ENCODE data around the gene EBI3. TPM values are rescaled to one million over a fixed set of nuclear protein-coding genes. Genes with fewer than 3 reads are reported as not detected.

Gene EBI3
- total RNA-seq, 1 experiment from 2014 or later = 0.68 TPM

DNA sequence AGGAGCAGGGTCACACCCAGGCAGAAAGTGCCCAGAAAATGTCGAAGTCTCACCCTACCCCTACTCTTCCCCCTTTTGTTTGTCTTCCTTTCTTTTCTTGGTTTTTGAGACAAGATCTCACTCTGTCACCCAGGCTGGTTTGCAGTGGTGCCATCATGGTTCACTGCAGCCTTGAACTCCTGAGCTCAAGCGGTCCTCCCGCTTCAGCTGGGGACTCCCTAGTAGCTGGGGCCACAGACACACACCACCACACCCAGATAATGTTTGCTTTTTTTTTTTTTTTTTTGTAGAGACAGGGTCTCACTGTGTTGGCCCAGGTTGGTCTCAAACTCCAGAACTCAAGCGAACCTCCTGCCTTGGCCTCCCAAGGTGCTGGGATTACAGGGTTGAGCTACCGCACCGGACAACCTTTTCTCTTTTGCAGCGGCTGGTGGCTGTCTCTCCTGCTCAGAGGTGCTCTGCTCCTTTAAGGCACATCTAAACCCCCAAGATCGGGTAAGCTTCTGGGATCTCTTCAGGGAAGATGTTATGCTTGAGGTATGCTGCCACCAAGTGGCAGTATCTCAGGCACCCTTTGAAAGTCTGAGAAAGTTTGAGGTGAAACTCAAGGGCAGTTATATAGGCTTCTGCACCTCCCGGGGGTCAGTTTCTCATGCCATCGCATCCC lies 22.4 kb upstream of the EBI3 start:
- H3K4me3 Mint-ChIP-seq (ENCODE audit: unreplicated experiment) = no peak overlapping the region
- H3K4me1 ChIP-seq = no peaks in the 10 kb centered on the region
- no peaks in the 10 kb centered on the region for H3K9me3 ChIP-seq
- no TSS peak for BruUV-seq (replicated peaks)
- no peaks in the 10 kb centered on the region for H3K9me3 Mint-ChIP-seq (ENCODE audit: unreplicated experiment)
- ChIA-PET CTCF (interaction anchor here (0.6 to 1.0 kb wide), 2 partner anchors 8 to 15 kb away, joined by 3 to 4 read pairs; no protein-coding TSS in a partner anchor), POLR2A (no interaction called here)
- H3K27me3 Mint-ChIP-seq (ENCODE audit: insufficient read depth, unreplicated experiment) = no peaks in the 10 kb centered on the region
- no peak for DNase-seq
- no peaks in the 10 kb centered on the region for H3K36me3 ChIP-seq (ENCODE audit: control insufficient read depth, insufficient read depth, low read length)
- intact Hi-C loops (cut with micrococcal nuclease; ENCODE audit: unreplicated experiment) = no loop called here
- no peak overlapping the region for H3K4me3 ChIP-seq (ENCODE audit: low read depth, low read length)
- H3K36me3 Mint-ChIP-seq (ENCODE audit: insufficient read depth, unreplicated experiment) = no peaks in the 10 kb centered on the region
- no peaks in the 10 kb centered on the region for H3K27me3 ChIP-seq (replicated peaks; ENCODE audit: control insufficient read depth, insufficient read depth, low read length)
- H3K4me1 Mint-ChIP-seq (ENCODE audit: low read depth, unreplicated experiment) = no peaks in the 10 kb centered on the region
- no peak overlapping the region for H3K27ac Mint-ChIP-seq (ENCODE audit: unreplicated experiment)
- TF ChIP-seq, protein P1, sequence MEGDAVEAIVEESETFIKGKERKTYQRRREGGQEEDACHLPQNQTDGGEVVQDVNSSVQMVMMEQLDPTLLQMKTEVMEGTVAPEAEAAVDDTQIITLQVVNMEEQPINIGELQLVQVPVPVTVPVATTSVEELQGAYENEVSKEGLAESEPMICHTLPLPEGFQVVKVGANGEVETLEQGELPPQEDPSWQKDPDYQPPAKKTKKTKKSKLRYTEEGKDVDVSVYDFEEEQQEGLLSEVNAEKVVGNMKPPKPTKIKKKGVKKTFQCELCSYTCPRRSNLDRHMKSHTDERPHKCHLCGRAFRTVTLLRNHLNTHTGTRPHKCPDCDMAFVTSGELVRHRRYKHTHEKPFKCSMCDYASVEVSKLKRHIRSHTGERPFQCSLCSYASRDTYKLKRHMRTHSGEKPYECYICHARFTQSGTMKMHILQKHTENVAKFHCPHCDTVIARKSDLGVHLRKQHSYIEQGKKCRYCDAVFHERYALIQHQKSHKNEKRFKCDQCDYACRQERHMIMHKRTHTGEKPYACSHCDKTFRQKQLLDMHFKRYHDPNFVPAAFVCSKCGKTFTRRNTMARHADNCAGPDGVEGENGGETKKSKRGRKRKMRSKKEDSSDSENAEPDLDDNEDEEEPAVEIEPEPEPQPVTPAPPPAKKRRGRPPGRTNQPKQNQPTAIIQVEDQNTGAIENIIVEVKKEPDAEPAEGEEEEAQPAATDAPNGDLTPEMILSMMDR (IDR thresholded peaks at IDR 0.05; ENCODE audit: insufficient read depth in 1 of 2, low read depth in 1 of 2, low read length in 1 of 2, severe bottlenecking in 1 of 2, unreplicated experiment in 1 of 2) = peak in 1 of 2 experiments; percentile 30

- TF ChIP-seq, protein P1 (IDR thresholded peaks at IDR 0.05; ENCODE audit: insufficient read depth in 1 of 2, low read depth in 1 of 2, low read length in 1 of 2, severe bottlenecking in 1 of 2, unreplicated experiment in 1 of 2) = peak; percentile 26 to 56
- no TSS peak for BruUV-seq (replicated peaks)
- intact Hi-C loops (cut with micrococcal nuclease; ENCODE audit: unreplicated experiment) = no loop called here
- Mint-ChIP-seq H3K4me3 (ENCODE audit: unreplicated experiment) (no peak overlapping the region), H3K27me3 (ENCODE audit: insufficient read depth, unreplicated experiment) (no peaks in the 10 kb centered on the region), H3K9me3 (ENCODE audit: unreplicated experiment) (no peaks in the 10 kb centered on the region), H3K4me1 (ENCODE audit: low read depth, unreplicated experiment) (peaks cover 6% of the 10 kb centered on the region), H3K27ac (ENCODE audit: unreplicated experiment) (peak overlapping the region; percentile 32), H3K36me3 (ENCODE audit: insufficient read depth, unreplicated experiment) (no peaks in the 10 kb centered on the region)
- H3K27me3 ChIP-seq (replicated peaks; ENCODE audit: control insufficient read depth, insufficient read depth, low read length) = no peaks in the 10 kb centered on the region
- H3K9me3 ChIP-seq = no peaks in the 10 kb centered on the region
- CTCF ChIA-PET = interaction anchor here (0.5 to 1.0 kb wide), 9 partner anchors 24 to 464 kb away, joined by 3 to 7 read pairs (median 4); no protein-coding TSS in a partner anchor
- no peaks in the 10 kb centered on the region for H3K4me1 ChIP-seq
- H3K36me3 ChIP-seq (ENCODE audit: control insufficient read depth, insufficient read depth, low read length) = no peaks in the 10 kb centered on the region
- POLR2A ChIA-PET = interaction anchor here (0.6 to 0.7 kb wide), 2 partner anchors 122 to 506 kb away, joined by 8 to 15 read pairs; no protein-coding TSS in a partner anchor
- H3K4me3 ChIP-seq (ENCODE audit: low read depth, low read length) = no peak overlapping the region
- peak in 1 of 2 experiments; percentile 62 for DNase-seq
Measured at GRCh38 chr19:4208385-4209094, 20.8 kb upstream of the EBI3 start.

DNA sequence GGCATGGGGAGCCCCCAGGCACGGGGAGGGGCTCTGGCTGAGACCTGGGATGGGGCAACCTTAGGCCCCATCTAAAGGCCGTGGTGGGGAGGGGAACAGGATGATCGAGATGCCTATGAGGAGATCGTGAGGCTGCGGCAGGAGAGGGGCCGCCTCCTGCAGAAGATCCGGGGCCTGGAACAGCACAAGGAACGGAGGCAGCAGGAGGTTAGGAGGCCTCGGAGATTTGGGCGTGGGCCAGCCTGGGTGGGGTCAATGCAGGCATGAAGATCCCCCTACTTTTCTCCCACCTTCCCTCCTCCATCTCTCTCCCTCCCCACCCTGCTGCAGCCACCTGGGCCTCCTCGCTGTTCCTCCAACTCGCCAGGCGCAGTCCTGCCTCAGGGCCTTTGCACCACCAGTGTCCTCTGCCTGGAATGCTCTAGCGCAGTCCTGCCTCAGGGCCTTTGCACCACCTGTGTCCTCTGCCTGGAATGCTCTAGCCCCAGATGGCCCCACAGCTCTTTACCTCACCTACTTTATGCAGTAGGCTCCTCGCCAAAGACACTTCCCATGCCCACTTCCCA lies 19.1 kb upstream of the EBI3 start:
- Mint-ChIP-seq H3K27ac (ENCODE audit: unreplicated experiment) (no peak overlapping the region), H3K4me3 (ENCODE audit: unreplicated experiment) (no peak overlapping the region), H3K9me3 (ENCODE audit: unreplicated experiment) (no peaks in the 10 kb centered on the region), H3K36me3 (ENCODE audit: insufficient read depth, unreplicated experiment) (no peaks in the 10 kb centered on the region), H3K27me3 (ENCODE audit: insufficient read depth, unreplicated experiment) (no peaks in the 10 kb centered on the region), H3K4me1 (ENCODE audit: low read depth, unreplicated experiment) (peaks cover 6% of the 10 kb centered on the region)
- DNase-seq = no peak
- BruUV-seq (replicated peaks) = no TSS peak
- intact Hi-C loops (cut with micrococcal nuclease; ENCODE audit: unreplicated experiment) = no loop called here
- H3K4me1 ChIP-seq = no peaks in the 10 kb centered on the region
- no peaks in the 10 kb centered on the region for H3K9me3 ChIP-seq
- H3K36me3 ChIP-seq (ENCODE audit: control insufficient read depth, insufficient read depth, low read length) = no peaks in the 10 kb centered on the region
- CTCF ChIA-PET = no interaction called here
- TF ChIP-seq, protein P1 (IDR thresholded peaks at IDR 0.05; ENCODE audit: insufficient read depth in 1 of 2, low read depth in 1 of 2, low read length in 1 of 2, severe bottlenecking in 1 of 2, unreplicated experiment in 1 of 2) = no peak
- POLR2A ChIA-PET = no interaction called here
- no peaks in the 10 kb centered on the region; the same call in 1 of the 2 replicates for H3K27me3 ChIP-seq (replicated peaks; ENCODE audit: control insufficient read depth, insufficient read depth, low read length)
- H3K4me3 ChIP-seq (ENCODE audit: low read depth, low read length) = no peak overlapping the region

All from Caco-2 (cell line).